ENCODE measurements around the gene KRTAP10-12.

KRTAP10-12 gene

DNA sequence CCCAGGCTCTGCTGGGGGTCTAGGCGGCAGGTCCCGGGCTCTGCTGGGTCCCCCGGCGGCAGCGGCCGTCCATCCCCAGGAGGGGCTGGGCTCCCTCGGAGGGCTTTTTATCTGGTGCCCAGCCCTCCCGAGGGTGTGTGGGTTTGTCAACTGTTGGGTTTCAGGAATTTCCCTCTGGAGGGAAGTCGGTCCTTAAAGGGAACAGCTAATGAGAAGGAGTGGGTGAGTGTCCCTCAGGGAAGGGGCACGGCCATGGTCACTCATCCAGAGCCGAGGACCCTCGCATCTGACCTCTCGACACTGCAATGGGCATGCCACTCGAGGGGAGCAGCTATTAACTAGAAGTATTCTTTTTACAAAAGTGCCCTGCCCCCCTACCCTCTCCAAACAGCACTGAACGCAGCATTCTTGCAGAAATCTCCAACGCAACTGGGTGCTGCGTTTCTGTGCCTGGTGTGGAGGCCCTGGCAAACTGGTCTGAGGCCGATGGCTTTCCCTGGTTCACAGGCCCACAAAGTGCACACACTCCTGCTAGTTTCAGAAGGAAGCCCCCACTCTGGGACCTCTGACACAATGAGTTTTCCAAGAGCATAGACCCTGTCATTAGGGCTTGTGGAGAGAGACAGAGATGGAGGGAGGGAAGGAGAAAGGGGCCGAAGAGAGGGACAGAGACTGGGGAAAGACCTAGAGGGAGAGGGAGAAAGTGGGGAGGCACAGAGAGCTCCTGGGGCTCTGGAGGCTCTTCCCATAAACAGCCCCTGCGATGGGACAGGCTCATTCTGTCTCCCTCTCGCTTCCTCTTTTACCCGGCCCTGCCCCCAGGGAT, 15.4 kb downstream of the KRTAP10-12 start:
- Histone ChIP-seq H3K27me3 (peaks cover 0 to 75% of the 10 kb centered on the region in 2 donors), H3K27ac (no peak overlapping the region), H3K9me3 (no peaks in the 10 kb centered on the region), H3K4me1 (peaks cover 0 to 36% (median 9%) of the 10 kb centered on the region in 4 donors), H3K36me3 (no peaks in the 10 kb centered on the region), H3K4me3 (no peak overlapping the region)
- DNase-seq, result no peak
- TF ChIP-seq, protein P1, sequence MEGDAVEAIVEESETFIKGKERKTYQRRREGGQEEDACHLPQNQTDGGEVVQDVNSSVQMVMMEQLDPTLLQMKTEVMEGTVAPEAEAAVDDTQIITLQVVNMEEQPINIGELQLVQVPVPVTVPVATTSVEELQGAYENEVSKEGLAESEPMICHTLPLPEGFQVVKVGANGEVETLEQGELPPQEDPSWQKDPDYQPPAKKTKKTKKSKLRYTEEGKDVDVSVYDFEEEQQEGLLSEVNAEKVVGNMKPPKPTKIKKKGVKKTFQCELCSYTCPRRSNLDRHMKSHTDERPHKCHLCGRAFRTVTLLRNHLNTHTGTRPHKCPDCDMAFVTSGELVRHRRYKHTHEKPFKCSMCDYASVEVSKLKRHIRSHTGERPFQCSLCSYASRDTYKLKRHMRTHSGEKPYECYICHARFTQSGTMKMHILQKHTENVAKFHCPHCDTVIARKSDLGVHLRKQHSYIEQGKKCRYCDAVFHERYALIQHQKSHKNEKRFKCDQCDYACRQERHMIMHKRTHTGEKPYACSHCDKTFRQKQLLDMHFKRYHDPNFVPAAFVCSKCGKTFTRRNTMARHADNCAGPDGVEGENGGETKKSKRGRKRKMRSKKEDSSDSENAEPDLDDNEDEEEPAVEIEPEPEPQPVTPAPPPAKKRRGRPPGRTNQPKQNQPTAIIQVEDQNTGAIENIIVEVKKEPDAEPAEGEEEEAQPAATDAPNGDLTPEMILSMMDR (IDR thresholded peaks at IDR 0.05), result no peak
- intact Hi-C loops (cut with DNase I; ENCODE audit: low total_unique reads), result no loop called here

- no peak for DNase-seq
These were observed 16.2 kb downstream of the KRTAP10-12 start for GRCh38 chr21:44713130-44713529.

DNA sequence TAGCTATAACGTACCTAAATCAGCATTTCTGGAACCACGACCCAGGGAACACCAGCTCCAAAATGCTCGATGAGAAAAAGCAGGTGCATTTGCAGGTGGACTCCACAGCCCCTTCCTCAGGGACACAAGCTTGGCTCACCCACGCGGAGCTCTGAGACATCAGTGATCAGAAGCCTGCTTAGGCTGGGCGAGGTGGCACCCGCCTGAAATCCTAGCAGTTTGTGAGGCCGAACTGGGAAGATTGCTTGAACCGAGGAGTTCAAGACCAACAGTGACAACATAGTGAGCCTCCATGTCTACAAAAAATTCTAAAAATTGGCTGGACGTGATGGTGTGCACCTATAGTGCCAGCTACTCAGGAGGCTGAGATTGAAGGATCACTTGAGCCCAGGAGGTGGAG, 16.9 kb downstream of the KRTAP10-12 start:
- Histone ChIP-seq H3K27me3 (peaks cover 0 to 66% of the 10 kb centered on the region in 2 donors), H3K27ac (no peak overlapping the region), H3K4me3 (no peak overlapping the region), H3K4me1 (peaks cover 0 to 32% (median 9%) of the 10 kb centered on the region in 4 donors), H3K36me3 (no peaks in the 10 kb centered on the region), H3K9me3 (no peaks in the 10 kb centered on the region)
- DNase-seq, result no peak
- intact Hi-C loops (cut with DNase I; ENCODE audit: low total_unique reads), result no loop called here
- TF ChIP-seq, protein P1 (IDR thresholded peaks at IDR 0.05), result no peak

More at GRCh38 chr21:44713130-44713529, 16.2 kb downstream of the KRTAP10-12 start:
- Histone ChIP-seq H3K36me3 (no peaks in the 10 kb centered on the region), H3K27me3 (peaks cover 0 to 68% of the 10 kb centered on the region in 2 donors), H3K4me1 (peaks cover 0 to 36% (median 9%) of the 10 kb centered on the region in 4 donors), H3K4me3 (no peak overlapping the region), H3K27ac (no peak overlapping the region), H3K9me3 (no peaks in the 10 kb centered on the region)
- TF ChIP-seq, protein P1 (IDR thresholded peaks at IDR 0.05), result no peak
- intact Hi-C loops (cut with DNase I; ENCODE audit: low total_unique reads), result no loop called here

DNA sequence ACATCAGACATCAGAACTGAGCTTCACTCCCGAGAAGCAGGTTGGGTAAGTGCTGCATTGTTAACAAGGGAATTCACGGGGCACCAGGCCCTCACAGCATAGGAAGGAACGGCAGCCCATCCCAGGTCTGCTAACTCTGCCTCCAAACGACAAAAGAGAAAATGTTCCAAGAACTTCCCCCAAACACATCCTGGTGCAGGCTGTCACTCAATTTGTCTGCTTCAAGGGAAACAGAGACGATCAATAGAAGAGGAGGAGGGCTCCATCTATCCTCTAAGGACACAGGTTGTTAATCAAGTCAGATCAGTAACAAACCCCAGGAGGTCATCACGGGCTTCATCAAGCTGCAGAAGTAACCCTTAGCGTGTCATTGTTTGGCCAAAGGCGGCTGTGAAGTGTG, 17.9 kb downstream of the KRTAP10-12 start:
- no peaks in the 10 kb centered on the region for H3K36me3 ChIP-seq
- peaks cover 0 to 21% (median 4%) of the 10 kb centered on the region in 4 donors for H3K4me1 ChIP-seq
- intact Hi-C loops (cut with DNase I; ENCODE audit: low total_unique reads), result no loop called here
- no peak overlapping the region for H3K27ac ChIP-seq
- H3K27me3 ChIP-seq, result peaks cover 0 to 58% of the 10 kb centered on the region in 2 donors
- TF ChIP-seq, protein P1 (IDR thresholded peaks at IDR 0.05), result no peak
- no peak for DNase-seq
- H3K4me3 ChIP-seq, result no peak overlapping the region
- no peaks in the 10 kb centered on the region for H3K9me3 ChIP-seq

GRCh38 chr21:44716984-44717383, 20.0 kb downstream of the KRTAP10-12 start:
- TF ChIP-seq, protein P1 (IDR thresholded peaks at IDR 0.05), result no peak
- H3K4me3 ChIP-seq, result no peak overlapping the region
- peaks cover 0 to 1% (median 0%) of the 10 kb centered on the region in 4 donors for H3K4me1 ChIP-seq
- no peak for DNase-seq
- H3K27me3 ChIP-seq, result peaks cover 0 to 49% of the 10 kb centered on the region in 2 donors
- intact Hi-C loops (cut with DNase I; ENCODE audit: low total_unique reads), result no loop called here
- H3K36me3 ChIP-seq, result no peaks in the 10 kb centered on the region
- no peak overlapping the region for H3K27ac ChIP-seq
- no peaks in the 10 kb centered on the region for H3K9me3 ChIP-seq
